Measurements from ENCODE around the gene FNDC8. TPM values are rescaled to one million over a fixed set of nuclear protein-coding genes. Genes with fewer than 3 reads are reported as not detected.

The FNDC8 gene
- total and polyA plus RNA-seq, 9 of the 15 experiments (the other 6 are each of a cell fraction or from before 2014, with no cell fraction given) = 0.04 TPM; not detected in 8

GRCh38 chr17:35086931-35087573 lies 34.4 kb upstream of the FNDC8 start (continued):
- TF ChIP-seq HMBOX1 (IDR thresholded peaks at IDR 0.05) (peak; percentile 52; the same call in 1 of the 2 replicates), GATAD2B (IDR thresholded peaks at IDR 0.05; ENCODE audit: borderline replicate concordance) (no peak), GTF3C2 (IDR thresholded peaks at IDR 0.05; ENCODE audit: borderline replicate concordance, extremely low read depth, insufficient read length) (no peak), CREM (IDR thresholded peaks at IDR 0.05; ENCODE audit: low read depth) (no peak), AFF4 (CRISPR knock-in tag; IDR thresholded peaks at IDR 0.05) (no peak), PBX2 (CRISPR knock-in tag; IDR thresholded peaks at IDR 0.05; ENCODE audit: low read depth) (no peak), PBX2 (tag; conservative IDR thresholded peaks at IDR 0.05; ENCODE audit: low read depth) (peak; percentile 67), ZBED1 (IDR thresholded peaks at IDR 0.05) (no peak), TSC22D4 (tag; IDR thresholded peaks at IDR 0.05) (no peak), TAL1 (IDR thresholded peaks at IDR 0.05) (no peak), ZNF707 (CRISPR knock-in tag; conservative IDR thresholded peaks at IDR 0.05) (no peak), ZNF384 (IDR thresholded peaks at IDR 0.05; ENCODE audit: low read depth, low read length) (peak; percentile 81), MTA2 (IDR thresholded peaks at IDR 0.05; ENCODE audit: low read depth) (no peak), PTTG1 (tag; IDR thresholded peaks at IDR 0.05; ENCODE audit: low read depth) (no peak), CCNT2 (IDR thresholded peaks at IDR 0.05; ENCODE audit: borderline replicate concordance, extremely low read depth, insufficient read length, low read depth, low read length) (no peak), NRF1 (conservative IDR thresholded peaks at IDR 0.05 in 1 of 2, IDR thresholded peaks at IDR 0.05 in 1 of 2) (peak in 1 of 2 experiments; percentile 27; a peak in 1 of 4 replicates), FOXK1 (CRISPR knock-in tag; IDR thresholded peaks at IDR 0.05; ENCODE audit: borderline replicate concordance) (no peak), TCF7L2 (IDR thresholded peaks at IDR 0.05; ENCODE audit: low read depth, low read length) (no peak)
